HCT116 (cell line): ENCODE data around the gene DNTT.

ENCODE experiments used
- POLR2A ChIP-seq: IDR thresholded peaks from 2 replicates; pipeline ENCODE4 v1.7.0; 2011; ENCODE audit warnings: borderline replicate concordance; ENCODE audit not compliant: insufficient read depth, insufficient read length; ENCODE audit errors: extremely low read depth
- POLR2AphosphoS5 ChIP-seq: IDR thresholded peaks from 2 replicates; pipeline ENCODE4 v1.6.1; 2011; ENCODE audit warnings: mild to moderate bottlenecking, low read depth, low read length, moderate library complexity
- TF ChIP-seq, protein P1 (sequence below): IDR thresholded peaks from 2 replicates; pipeline ENCODE4 v1.6.1; 2012
- TF ChIP-seq, protein P2 (sequence below), 3 experiments: fragments of 200-600 bp in 1 of 3; sonication (generic) in 1 of 3; IDR thresholded peaks in 2 of 3; conservative IDR thresholded peaks in 1 of 3; 2 replicates each; pipeline ENCODE4 v1.5.1; 2012 to 2017; ENCODE audit warnings: low read depth in 2 of 3, low read length in 2 of 3, antibody characterized with exemption in 1 of 3, borderline replicate concordance in 1 of 3, control low read depth in 1 of 3, mild to moderate bottlenecking in 1 of 3, mixed read lengths in 1 of 3, mixed run types in 1 of 3, moderate library complexity in 1 of 3; ENCODE audit not compliant: insufficient read depth in 1 of 3
- TF ChIP-seq, protein P3 (sequence below): IDR thresholded peaks from 2 replicates; pipeline ENCODE4 v1.6.1; 2012

DNA sequence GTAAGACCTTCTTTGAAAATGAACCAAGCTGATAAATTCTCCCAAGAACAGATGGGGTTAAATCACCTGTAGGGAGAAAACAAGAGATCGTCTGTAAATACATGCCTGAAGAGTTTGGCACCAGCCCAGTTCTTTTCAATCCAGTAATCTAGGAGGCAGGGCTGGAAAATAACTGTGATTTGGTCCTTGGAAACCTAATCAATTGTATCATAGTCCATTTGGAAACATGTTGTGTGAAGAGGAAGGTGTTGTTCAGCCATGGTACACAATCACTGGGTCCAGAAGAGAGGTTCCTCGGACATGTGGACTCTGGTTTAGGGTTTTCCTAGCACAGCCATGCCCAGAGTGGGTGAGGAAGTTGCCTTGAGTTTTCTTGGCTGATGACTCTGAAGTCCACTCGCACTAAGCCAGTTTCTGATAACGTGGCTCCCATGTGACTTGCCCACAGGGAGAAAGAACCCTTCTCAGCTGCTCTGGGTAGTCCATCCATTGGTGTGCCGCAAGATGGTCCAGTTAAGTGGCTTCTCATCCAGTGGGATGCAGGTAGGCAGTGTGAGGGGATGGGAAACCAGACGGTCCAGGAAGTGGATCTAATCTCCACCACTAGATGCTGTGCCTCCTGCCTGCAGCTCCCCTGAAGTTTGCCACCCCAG, 38.0 kb upstream of the DNTT start:
- TF ChIP-seq, protein P1, sequence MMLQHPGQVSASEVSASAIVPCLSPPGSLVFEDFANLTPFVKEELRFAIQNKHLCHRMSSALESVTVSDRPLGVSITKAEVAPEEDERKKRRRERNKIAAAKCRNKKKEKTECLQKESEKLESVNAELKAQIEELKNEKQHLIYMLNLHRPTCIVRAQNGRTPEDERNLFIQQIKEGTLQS = no peak
- TF ChIP-seq POLR2A (no peak), POLR2AphosphoS5 (no peak)
- TF ChIP-seq, protein P2, sequence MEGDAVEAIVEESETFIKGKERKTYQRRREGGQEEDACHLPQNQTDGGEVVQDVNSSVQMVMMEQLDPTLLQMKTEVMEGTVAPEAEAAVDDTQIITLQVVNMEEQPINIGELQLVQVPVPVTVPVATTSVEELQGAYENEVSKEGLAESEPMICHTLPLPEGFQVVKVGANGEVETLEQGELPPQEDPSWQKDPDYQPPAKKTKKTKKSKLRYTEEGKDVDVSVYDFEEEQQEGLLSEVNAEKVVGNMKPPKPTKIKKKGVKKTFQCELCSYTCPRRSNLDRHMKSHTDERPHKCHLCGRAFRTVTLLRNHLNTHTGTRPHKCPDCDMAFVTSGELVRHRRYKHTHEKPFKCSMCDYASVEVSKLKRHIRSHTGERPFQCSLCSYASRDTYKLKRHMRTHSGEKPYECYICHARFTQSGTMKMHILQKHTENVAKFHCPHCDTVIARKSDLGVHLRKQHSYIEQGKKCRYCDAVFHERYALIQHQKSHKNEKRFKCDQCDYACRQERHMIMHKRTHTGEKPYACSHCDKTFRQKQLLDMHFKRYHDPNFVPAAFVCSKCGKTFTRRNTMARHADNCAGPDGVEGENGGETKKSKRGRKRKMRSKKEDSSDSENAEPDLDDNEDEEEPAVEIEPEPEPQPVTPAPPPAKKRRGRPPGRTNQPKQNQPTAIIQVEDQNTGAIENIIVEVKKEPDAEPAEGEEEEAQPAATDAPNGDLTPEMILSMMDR (IDR thresholded peaks at IDR 0.05 in 2 of 3, conservative IDR thresholded peaks at IDR 0.05 in 1 of 3; ENCODE audit: borderline replicate concordance in 1 of 3, insufficient read depth in 1 of 3, low read depth in 2 of 3, low read length in 2 of 3) = no peak
- TF ChIP-seq, protein P3, sequence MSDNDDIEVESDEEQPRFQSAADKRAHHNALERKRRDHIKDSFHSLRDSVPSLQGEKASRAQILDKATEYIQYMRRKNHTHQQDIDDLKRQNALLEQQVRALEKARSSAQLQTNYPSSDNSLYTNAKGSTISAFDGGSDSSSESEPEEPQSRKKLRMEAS = no peak
